CD4-positive, alpha-beta T cell treated with Interleukin-21 for 1 hour (primary cell): ENCODE data around the gene ITGAV.
"Not testable (repeated sequence)": the region's sequence is repeated elsewhere in the genome, so short reads cannot be mapped to it uniquely, and the experiment has no call there.

Experiments
- DNase-seq: peaks from one replicate; pipeline ENCODE4 v3.0.0-alpha.2; 2020

The ITGAV gene

GRCh38 chr2:186589612-186590349 lies at the start of gene ITGAV:
TSS of gene ITGAV (plus strand) at chr2:186590056. CDS start at chr2:186590339, 283 bp downstream.
- peak; percentile 84 for DNase-seq

GRCh38 chr2:186540941-186541340 lies 48.9 kb upstream of the ITGAV start:
- no peak for DNase-seq

GRCh38 chr2:186542002-186542401 lies 47.9 kb upstream of the ITGAV start:
- DNase-seq: no peak

GRCh38 chr2:186543561-186544131 lies 46.2 kb upstream of the ITGAV start:
- no peak for DNase-seq

- no peak for DNase-seq
Measured at GRCh38 chr2:186544255-186544675, 45.6 kb upstream of the ITGAV start.

- DNase-seq: no peak
Measured at GRCh38 chr2:186546846-186547245, 43.0 kb upstream of the ITGAV start.

GRCh38 chr2:186551323-186552050 lies 38.4 kb upstream of the ITGAV start:
- no peak for DNase-seq

GRCh38 chr2:186554429-186554828 lies 35.4 kb upstream of the ITGAV start:
- DNase-seq: no peak

GRCh38 chr2:186554850-186555671 lies 34.8 kb upstream of the ITGAV start:
- no peak for DNase-seq

GRCh38 chr2:186558512-186559276 lies 31.2 kb upstream of the ITGAV start:
- no peak for DNase-seq

- no peak for DNase-seq
Measured at GRCh38 chr2:186559370-186559769, 30.5 kb upstream of the ITGAV start.

- no peak for DNase-seq
Measured at GRCh38 chr2:186559848-186560247, 30.0 kb upstream of the ITGAV start.

- DNase-seq: no peak
Measured at GRCh38 chr2:186560254-186560653, 29.6 kb upstream of the ITGAV start.

GRCh38 chr2:186561467-186562208 lies 28.2 kb upstream of the ITGAV start:
- DNase-seq: no peak

- no peak for DNase-seq
Measured at GRCh38 chr2:186562209-186562578, 27.7 kb upstream of the ITGAV start.

- DNase-seq: not testable (repeated sequence)
Measured at GRCh38 chr2:186568600-186568999, 21.3 kb upstream of the ITGAV start.

- DNase-seq: not testable (repeated sequence)
Measured at GRCh38 chr2:186569127-186569526, 20.7 kb upstream of the ITGAV start.

- no peak for DNase-seq
Measured at GRCh38 chr2:186569897-186570296, 20.0 kb upstream of the ITGAV start.

- no peak for DNase-seq
Measured at GRCh38 chr2:186570604-186571003, 19.3 kb upstream of the ITGAV start.

GRCh38 chr2:186572705-186573104 lies 17.2 kb upstream of the ITGAV start:
- no peak for DNase-seq

- DNase-seq: no peak
Measured at GRCh38 chr2:186573531-186573930, 16.3 kb upstream of the ITGAV start.

GRCh38 chr2:186575302-186575701 lies 14.6 kb upstream of the ITGAV start:
- no peak for DNase-seq
